HepG2 (cell line): Measurements from ENCODE around the gene C1orf21.

Experiments
- BRCA1 ChIP-seq: sonication (generic); formaldehyde crosslinking; IDR thresholded peaks from 2 replicates; pipeline ENCODE4 v1.4.0; 2020; ENCODE audit warnings: missing genetic modification reagents
- EHMT2 ChIP-seq: fragments of 200-600 bp; sonication (generic); IDR thresholded peaks from 2 replicates; pipeline ENCODE4 v1.7.0; 2017; ENCODE audit warnings: antibody characterized with exemption, low read depth, low read length, borderline replicate concordance
- JUND ChIP-seq: sonication (generic); formaldehyde crosslinking; IDR thresholded peaks from 2 replicates; pipeline ENCODE4 v1.8.0; 2022; ENCODE audit warnings: mild to moderate bottlenecking, missing genetic modification reagents
- MEIS2 ChIP-seq: sonication (generic); formaldehyde crosslinking; IDR thresholded peaks from 2 replicates; pipeline ENCODE4 v1.9.0; 2021; ENCODE audit warnings: mild to moderate bottlenecking, missing genetic modification reagents
- MYC ChIP-seq: sonication (generic); formaldehyde crosslinking; IDR thresholded peaks from 2 replicates; pipeline ENCODE4 v1.9.0; 2021; ENCODE audit warnings: missing genetic modification reagents, borderline replicate concordance
- POLR2AphosphoS5 ChIP-seq: IDR thresholded peaks from 2 replicates; pipeline ENCODE4 v1.6.1; 2012; ENCODE audit warnings: low read depth, low read length
- RXRA ChIP-seq: sonication (generic); formaldehyde crosslinking; IDR thresholded peaks from 2 replicates; pipeline ENCODE4 v1.5.1; 2020; ENCODE audit warnings: missing genetic modification reagents
- SMAD3 ChIP-seq: sonication (generic); formaldehyde crosslinking; IDR thresholded peaks from 2 replicates; pipeline ENCODE4 v1.4.0; 2020; ENCODE audit warnings: missing genetic modification reagents
- SOX13 ChIP-seq, 3 experiments: fragments of 450-650 bp in 1 of 3; sonication (generic) in 1 of 3; formaldehyde crosslinking in 1 of 3; IDR thresholded peaks in 2 of 3; conservative IDR thresholded peaks in 1 of 3; 2 replicates each; pipeline versions ENCODE4 v1.5.0 to v1.6.1; 2016 to 2020; ENCODE audit warnings: antibody characterized with exemption in 1 of 3, mild to moderate bottlenecking in 1 of 3, missing compliant biosample characterization in 1 of 3, missing genetic modification reagents in 1 of 3, moderate library complexity in 1 of 3
- ZNF235 ChIP-seq: sonication (generic); formaldehyde crosslinking; IDR thresholded peaks from 2 replicates; pipeline ENCODE4 v1.8.1; 2023; ENCODE audit warnings: mild to moderate bottlenecking, missing genetic modification reagents, borderline replicate concordance
- ZNF781 ChIP-seq: sonication (generic); formaldehyde crosslinking; IDR thresholded peaks from 2 replicates; pipeline ENCODE4 v1.5.1; 2020; ENCODE audit warnings: borderline replicate concordance, mild to moderate bottlenecking, missing genetic modification reagents; ENCODE audit errors: not compliant biosample characterization
- ZNF782 ChIP-seq: sonication (generic); formaldehyde crosslinking; IDR thresholded peaks from 2 replicates; pipeline ENCODE4 v1.4.0; 2020; ENCODE audit warnings: missing genetic modification reagents, mild to moderate bottlenecking, borderline replicate concordance
- ZSCAN12 ChIP-seq: sonication (generic); formaldehyde crosslinking; IDR thresholded peaks from 2 replicates; pipeline ENCODE4 v1.9.0; 2021; ENCODE audit warnings: mild to moderate bottlenecking, missing genetic modification reagents
- TF ChIP-seq, protein P1 (sequence below): sonication (generic); formaldehyde crosslinking; IDR thresholded peaks from 2 replicates; pipeline ENCODE4 v1.5.0; 2020; ENCODE audit warnings: mild to moderate bottlenecking, missing genetic modification reagents, moderate library complexity

DNA sequence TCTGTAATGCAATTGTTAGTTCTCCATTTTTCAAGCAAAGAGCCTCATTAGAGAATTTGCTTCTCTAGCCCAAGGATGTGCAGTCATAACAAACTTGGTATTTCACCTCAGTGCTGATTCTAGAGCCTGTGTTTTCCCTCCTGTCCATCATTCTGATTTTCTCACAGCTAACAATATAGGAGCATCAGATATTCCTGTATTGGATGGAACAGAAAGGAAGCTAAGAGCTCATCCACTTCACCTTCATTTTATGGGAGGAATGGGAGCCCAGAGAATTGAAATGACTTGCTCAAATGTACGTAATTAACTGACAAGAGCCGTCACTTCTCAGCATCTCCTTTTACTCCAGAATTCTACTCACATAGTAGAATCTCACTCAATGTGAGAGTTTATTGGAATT lies 271.2 kb downstream of the C1orf21 start:
- TF ChIP-seq RXRA (CRISPR knock-in tag) (no peak), POLR2AphosphoS5 (no peak), MEIS2 (CRISPR knock-in tag) (no peak), ZNF235 (CRISPR knock-in tag) (no peak), JUND (CRISPR knock-in tag) (no peak), MYC (no peak), ZNF781 (no peak), SMAD3 (no peak), EHMT2 (no peak), ZSCAN12 (CRISPR knock-in tag) (no peak), BRCA1 (CRISPR knock-in tag) (no peak), ZNF782 (CRISPR knock-in tag) (no peak), SOX13 (IDR thresholded peaks at IDR 0.05) (no peak), SOX13 (CRISPR knock-in tag; conservative IDR thresholded peaks at IDR 0.05 in 1 of 2, IDR thresholded peaks at IDR 0.05 in 1 of 2) (no peak)
- TF ChIP-seq, protein P1, sequence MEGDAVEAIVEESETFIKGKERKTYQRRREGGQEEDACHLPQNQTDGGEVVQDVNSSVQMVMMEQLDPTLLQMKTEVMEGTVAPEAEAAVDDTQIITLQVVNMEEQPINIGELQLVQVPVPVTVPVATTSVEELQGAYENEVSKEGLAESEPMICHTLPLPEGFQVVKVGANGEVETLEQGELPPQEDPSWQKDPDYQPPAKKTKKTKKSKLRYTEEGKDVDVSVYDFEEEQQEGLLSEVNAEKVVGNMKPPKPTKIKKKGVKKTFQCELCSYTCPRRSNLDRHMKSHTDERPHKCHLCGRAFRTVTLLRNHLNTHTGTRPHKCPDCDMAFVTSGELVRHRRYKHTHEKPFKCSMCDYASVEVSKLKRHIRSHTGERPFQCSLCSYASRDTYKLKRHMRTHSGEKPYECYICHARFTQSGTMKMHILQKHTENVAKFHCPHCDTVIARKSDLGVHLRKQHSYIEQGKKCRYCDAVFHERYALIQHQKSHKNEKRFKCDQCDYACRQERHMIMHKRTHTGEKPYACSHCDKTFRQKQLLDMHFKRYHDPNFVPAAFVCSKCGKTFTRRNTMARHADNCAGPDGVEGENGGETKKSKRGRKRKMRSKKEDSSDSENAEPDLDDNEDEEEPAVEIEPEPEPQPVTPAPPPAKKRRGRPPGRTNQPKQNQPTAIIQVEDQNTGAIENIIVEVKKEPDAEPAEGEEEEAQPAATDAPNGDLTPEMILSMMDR (CRISPR knock-in tag) = no peak
